OCI-LY7 (cell line): ENCODE data around the gene EPO.

Experiments
- CTCF ChIP-seq: fragments of 200-600 bp; sonication (generic); conservative IDR thresholded peaks from 2 replicates; pipeline ENCODE4 v1.5.1; 2014; ENCODE audit warnings: mild to moderate bottlenecking, antibody characterized with exemption, low read length, moderate library complexity, mixed read lengths
- EZH2phosphoT487 ChIP-seq: fragments of 200-600 bp; sonication (generic); IDR thresholded peaks from 2 replicates; pipeline ENCODE4 v1.6.1; 2018; ENCODE audit warnings: low read depth, borderline replicate concordance, mild to moderate bottlenecking, mixed run types, antibody characterized with exemption, low read length, moderate library complexity, mixed read lengths

GRCh38 chr7:100710452-100710851 is 9.8 kb upstream of the EPO start:
- TF ChIP-seq CTCF (no peak), EZH2phosphoT487 (no peak)
